Panc1 (cell line): ENCODE measurements around the gene ATP5ME. TPM values are rescaled to one million over a fixed set of nuclear protein-coding genes. Genes with fewer than 3 reads are reported as not detected.

ENCODE experiments used
- ATAC-seq: fragments of 200-7000 bp; cut with Tn5 transposase; 2 replicates; pipeline ENCODE4 v1.9.1; 2020; ENCODE audit warnings: mild to moderate bottlenecking, moderate library complexity
- Bru-seq: library from RNA; stranded (reverse); fragments of 400-500 nt; gene quantifications from one replicate; lab custom pipeline; 2021; lab: Mats Ljungman, UMichigan
- BruChase-seq, 2 experiments: library from RNA; stranded (reverse); fragments of 400-500 nt; gene quantifications; one replicate each; lab custom pipeline; 2021; lab: Mats Ljungman, UMichigan
- BruUV-seq: library from RNA; stranded (reverse); fragments of 400-500 nt; replicated peaks from 2 replicates; lab custom pipeline; 2021; lab: Mats Ljungman, UMichigan
- CTCF ChIA-PET: fragments of 300-600 bp; sonication (Branson Sonifier 250); formaldehyde crosslinking; loops from one replicate; lab custom pipeline; 2022; ENCODE audit warnings: antibody characterized with exemption; lab: Charles Lee
- POLR2A ChIA-PET: fragments of 300-600 bp; sonication (Branson Sonifier 250); formaldehyde crosslinking; loops from one replicate; lab custom pipeline; 2022; ENCODE audit warnings: antibody characterized with exemption; lab: Charles Lee
- DNase-seq: peaks from one replicate; pipeline ENCODE4 v3.0.0-alpha.2; 2010; ENCODE audit warnings: low read depth, low spot score
- H3K27ac ChIP-seq: 2 replicates; pipeline ENCODE4 v1.5.1; 2011; ENCODE audit warnings: mild to moderate bottlenecking, low read length, inconsistent platforms
- H3K27me3 ChIP-seq: fragments of 200-500 bp; sonication (Bioruptor generic); 2 replicates; pipeline ENCODE4 v1.6.0; 2014; ENCODE audit warnings: low read length, inconsistent platforms; ENCODE audit not compliant: control insufficient read depth, insufficient read depth
- H3K36me3 ChIP-seq: fragments of 200-500 bp; sonication (Bioruptor generic); 2 replicates; pipeline ENCODE4 v1.5.1; 2014; ENCODE audit warnings: inconsistent platforms, mild to moderate bottlenecking, low read length, moderate library complexity; ENCODE audit not compliant: control insufficient read depth, insufficient read depth
- H3K4me1 ChIP-seq: 2 replicates; pipeline ENCODE4 v1.5.1; 2011; ENCODE audit warnings: inconsistent platforms, mild to moderate bottlenecking, low read length, moderate library complexity; ENCODE audit not compliant: control insufficient read depth, insufficient read depth
- H3K4me3 ChIP-seq, 2 experiments: 2 replicates each; pipeline ENCODE4 v1.5.1; 2011 to 2012; ENCODE audit warnings: low read depth in 2 of 2, low read length in 2 of 2, mild to moderate bottlenecking in 2 of 2, inconsistent platforms in 1 of 2, moderate library complexity in 1 of 2
- H3K9me3 ChIP-seq: fragments of 200-500 bp; sonication (Bioruptor generic); 2 replicates; pipeline ENCODE4 v1.5.1; 2014; ENCODE audit warnings: low read depth, mild to moderate bottlenecking, inconsistent platforms, low read length, moderate library complexity; ENCODE audit not compliant: control insufficient read depth, insufficient read depth
- CTCF ChIP-seq: fragments of 450-650 bp; IDR thresholded peaks from 2 replicates; pipeline ENCODE4 v1.5.1; 2017; ENCODE audit warnings: mild to moderate bottlenecking
- POLR2AphosphoS5 ChIP-seq: IDR thresholded peaks from 2 replicates; pipeline ENCODE4 v1.6.1; 2012; ENCODE audit warnings: mild to moderate bottlenecking, low read depth, low read length, moderate library complexity
- REST ChIP-seq, 2 experiments: IDR thresholded peaks; 2 replicates each; pipeline ENCODE4 v1.6.1; 2011 to 2012; ENCODE audit warnings: low read depth in 2 of 2, control low read depth in 1 of 2, low read length in 1 of 2, mild to moderate bottlenecking in 1 of 2, moderate library complexity in 1 of 2; ENCODE audit not compliant: insufficient read depth in 1 of 2
- SIN3A ChIP-seq: IDR thresholded peaks from 2 replicates; pipeline ENCODE4 v1.6.1; 2012; ENCODE audit warnings: low read depth, mild to moderate bottlenecking, low read length, moderate library complexity, borderline replicate concordance; ENCODE audit not compliant: insufficient read depth
- TCF7L2 ChIP-seq: IDR thresholded peaks from 2 replicates; pipeline ENCODE4 v1.6.1; 2011; ENCODE audit warnings: mild to moderate bottlenecking, low read depth, low read length, inconsistent platforms
- in situ Hi-C: cut with HindIII; loops from 2 replicates; pipeline ENCODE4 v1.10.0; 2016; ENCODE audit warnings: low sequenced_read_pairs, low pct_unique_long_range_greater_than_20kb
- intact Hi-C: fragments of 100-400 bp; cut with micrococcal nuclease; formaldehyde crosslinking; loops from one replicate; pipeline ENCODE4 v1.10.0; 2022; ENCODE audit not compliant: unreplicated experiment
- long read RNA-seq: library from polyadenylated mRNA; unstranded; transcript quantifications from one replicate; pipeline ENCODE4 v2.0.0, GENCODE V29; 2021; ENCODE audit not compliant: unreplicated experiment
- polyA plus RNA-seq: library from polyadenylated mRNA; unstranded; fragments of >200 nt; gene quantifications from one replicate; pipeline ENCODE4 v1.2.1, GENCODE V29; 2012; ENCODE audit warnings: missing spikeins; ENCODE audit not compliant: insufficient read length
- total RNA-seq: library from RNA; stranded (reverse); gene quantifications from one replicate; pipeline ENCODE4 v1.2.1, GENCODE V29; 2021; ENCODE audit not compliant: unreplicated experiment

Gene ATP5ME
- total RNA-seq (257 TPM), Bru-seq, nascent RNA (percentile 75 among the genes with signal in this experiment), BruChase-seq, experiment 1, labeled RNA remaining after a 2-hour chase (percentile 72 among the genes with signal in this experiment), BruChase-seq, experiment 2, labeled RNA remaining after a 6-hour chase (percentile 69 among the genes with signal in this experiment)
- polyA plus RNA-seq: 535 TPM
- long read RNA-seq, transcript ATP5ME-201 (4 exons, 365 nt): major isoform, 179 of 275 reads
- long read RNA-seq, transcript ATP5ME-204 (2 exons, 247 nt): minor isoform, 79 of 275 reads
- long read RNA-seq, transcript ATP5ME-202 (3 exons, 300 nt): minor isoform, 7 of 275 reads
- long read RNA-seq, partial matches to known transcripts: 5 of 275 reads
- long read RNA-seq, other reads (novel, unspliced or antisense): 3 of 275 reads

- in situ Hi-C loops: no loop called here
- BruUV-seq: no TSS peak
- ATAC-seq (peak; percentile 92), DNase-seq (peak; percentile 83)
- Histone ChIP-seq H3K27ac (peak within 1 kb of the TSS; percentile 87), H3K27me3 (no peaks in the 10 kb centered on the region), H3K4me3 (peak within 1 kb of the TSS; percentile 80 to 84), H3K9me3 (no peaks in the 10 kb centered on the region), H3K36me3 (peaks cover 10% of the 10 kb centered on the region), H3K4me1 (peaks cover 8% of the 10 kb centered on the region)
- TF ChIP-seq REST (IDR thresholded peaks at IDR 0.05; ENCODE audit: insufficient read depth in 1 of 2, low read depth in 2 of 2, low read length in 1 of 2) (peak in 1 of 2 experiments; percentile 64; a peak in 1 of 4 replicates), POLR2AphosphoS5 (peak; percentile 68), SIN3A (no peak; the same call in 1 of the 2 replicates), TCF7L2 (no peak), CTCF (peak; percentile 92)
- intact Hi-C loops: no loop called here
- CTCF ChIA-PET: interaction anchor here (0.6 to 0.9 kb wide), 3 partner anchors 9 to 72 kb away, joined by 3 to 5 read pairs (median 3); no protein-coding TSS in a partner anchor
- POLR2A ChIA-PET: interaction anchor here (0.6 kb wide), 1 partner anchor 53 kb away, joined by 3 read pairs; no protein-coding TSS in a partner anchor
Measured at GRCh38 chr4:674172-675035, at the start of gene ATP5ME, which contains the start of gene MYL5. TSS of gene ATP5ME (minus strand) at chr4:674276. CDS start at chr4:674247, 29 bp downstream. TSS of gene MYL5 (plus strand) at chr4:674542. CDS start at chr4:678027, 3,485 bp downstream.

- ATAC-seq: no peak
- in situ Hi-C loops: no loop called here
- TF ChIP-seq POLR2AphosphoS5 (no peak), TCF7L2 (no peak), REST (IDR thresholded peaks at IDR 0.05; ENCODE audit: insufficient read depth in 1 of 2, low read depth in 2 of 2, low read length in 1 of 2) (no peak), CTCF (no peak)
- BruUV-seq: no TSS peak
- no peaks in the 10 kb centered on the region for H3K27me3 ChIP-seq
- H3K4me3 ChIP-seq: no peak overlapping the region
- intact Hi-C loops: no loop called here
- no peaks in the 10 kb centered on the region for H3K9me3 ChIP-seq
- H3K27ac ChIP-seq: no peak overlapping the region
- POLR2A ChIA-PET: no interaction called here
- peaks cover 7% of the 10 kb centered on the region; the same call in 1 of the 2 replicates for H3K4me1 ChIP-seq
- CTCF ChIA-PET: no interaction called here
- H3K36me3 ChIP-seq: no peaks in the 10 kb centered on the region
- DNase-seq: no peak
Measured at GRCh38 chr4:722851-723360, 48.8 kb upstream of the ATP5ME start.
